PC-3 (cell line): ENCODE results near the gene USO1. TPM values are rescaled to one million over a fixed set of nuclear protein-coding genes. Genes with fewer than 3 reads are reported as not detected.

Source experiments
- ATAC-seq: fragments of 200-7000 bp; cut with Tn5 transposase; 2 replicates; pipeline ENCODE4 v1.9.1; 2020; ENCODE audit warnings: mild to moderate bottlenecking, moderate library complexity
- BruUV-seq: library from RNA; stranded (reverse); fragments of 400-500 nt; replicated peaks from 2 replicates; lab custom pipeline; 2021; lab: Mats Ljungman, UMichigan
- CTCF ChIA-PET: fragments of 300-600 bp; sonication (Branson Sonifier 250); formaldehyde crosslinking; loops from one replicate; lab custom pipeline; 2022; ENCODE audit warnings: antibody characterized with exemption; lab: Charles Lee
- POLR2A ChIA-PET: fragments of 300-600 bp; sonication (Branson Sonifier 250); formaldehyde crosslinking; loops from one replicate; lab custom pipeline; 2022; ENCODE audit warnings: antibody characterized with exemption; ENCODE audit not compliant: unreplicated experiment; lab: Charles Lee
- DNase-seq: peaks from one replicate; pipeline ENCODE4 v3.0.0-alpha.2; 2015
- H2AFZ ChIP-seq: fragments of 300-600 bp; sonication (generic); 2 replicates; pipeline ENCODE4 v1.6.0; 2016; ENCODE audit warnings: antibody characterized with exemption, low read length
- H3F3A ChIP-seq: fragments of 300-600 bp; sonication (generic); one replicate; pipeline ENCODE4 v1.6.0; 2017; ENCODE audit warnings: antibody characterized with exemption, low read length, control low read depth, mild to moderate bottlenecking; ENCODE audit not compliant: unreplicated experiment
- H3K27ac ChIP-seq: fragments of 300-600 bp; sonication (generic); 2 replicates; pipeline ENCODE4 v1.5.1; 2016; ENCODE audit warnings: mild to moderate bottlenecking, low read length
- H3K27me3 ChIP-seq: fragments of 300-600 bp; sonication (generic); 2 replicates; pipeline ENCODE4 v1.6.1; 2016; ENCODE audit warnings: low read length, mixed read lengths
- H3K36me3 ChIP-seq: fragments of 300-600 bp; sonication (generic); 2 replicates; pipeline ENCODE4 v1.6.1; 2016; ENCODE audit warnings: low read depth, mixed run types, low read length, mixed read lengths
- H3K4me1 ChIP-seq: fragments of 300-600 bp; sonication (generic); 2 replicates; pipeline ENCODE4 v1.5.1; 2016; ENCODE audit warnings: low read length; ENCODE audit not compliant: insufficient read depth
- H3K4me2 ChIP-seq: fragments of 300-600 bp; sonication (generic); 2 replicates; pipeline ENCODE4 v1.6.0; 2016; ENCODE audit warnings: low read length
- H3K4me3 ChIP-seq: fragments of 300-600 bp; sonication (generic); 2 replicates; pipeline ENCODE4 v1.5.1; 2016; ENCODE audit warnings: mild to moderate bottlenecking, low read length, mixed read lengths
- H3K79me2 ChIP-seq: fragments of 300-600 bp; sonication (generic); 2 replicates; pipeline ENCODE4 v1.6.1; 2017; ENCODE audit warnings: low read length, mixed read lengths
- H3K9ac ChIP-seq: fragments of 300-600 bp; sonication (generic); 2 replicates; pipeline ENCODE4 v1.6.0; 2016; ENCODE audit warnings: mild to moderate bottlenecking, low read length
- H3K9me2 ChIP-seq: fragments of 300-600 bp; sonication (generic); replicated peaks from 2 replicates; pipeline ENCODE4 v1.6.1; 2016; ENCODE audit warnings: mixed run types, low read length, mixed read lengths
- H3K9me3 ChIP-seq: fragments of 300-600 bp; sonication (generic); 2 replicates; pipeline ENCODE4 v1.6.1; 2016; ENCODE audit warnings: low read length, mixed read lengths
- H4K20me1 ChIP-seq: fragments of 300-600 bp; sonication (generic); 2 replicates; pipeline ENCODE4 v1.6.1; 2016; ENCODE audit warnings: low read length, mixed read lengths
- EZH2 ChIP-seq: fragments of 300-600 bp; sonication (generic); IDR thresholded peaks from one replicate; pipeline ENCODE4 v1.6.1; 2017; ENCODE audit warnings: antibody characterized with exemption, mild to moderate bottlenecking, low read length; ENCODE audit not compliant: unreplicated experiment
- EZH2phosphoT487 ChIP-seq: fragments of 300-600 bp; sonication (generic); IDR thresholded peaks from 2 replicates; pipeline ENCODE4 v1.6.1; 2018; ENCODE audit warnings: mild to moderate bottlenecking, antibody characterized with exemption, low read length, borderline replicate concordance
- intact Hi-C: fragments of 100-400 bp; cut with micrococcal nuclease; formaldehyde crosslinking; loops from 2 replicates; pipeline ENCODE4 v1.9.0; 2023
- total RNA-seq: library from RNA; depleted of rRNA; stranded (reverse); fragments of >200 nt; gene quantifications from 2 replicates; pipeline ENCODE4 v1.2.3, GENCODE V29; 2014
- TF ChIP-seq, protein P1 (sequence below): fragments of 300-600 bp; sonication (generic); conservative IDR thresholded peaks from 2 replicates; pipeline ENCODE4 v1.5.1; 2017; ENCODE audit warnings: antibody characterized with exemption, low read depth, mild to moderate bottlenecking, low read length

Gene USO1
- total RNA-seq, 1 experiment from 2014 or later, result 34.3 TPM

GRCh38 chr4:75831856-75832405, 107.6 kb downstream of the USO1 start:
- ChIA-PET POLR2A (no interaction called here), CTCF (no interaction called here)
- ATAC-seq, result no peak
- intact Hi-C loops, result no loop called here
- Histone ChIP-seq H3K79me2 (no peaks in the 10 kb centered on the region), H3K4me2 (no peak overlapping the region), H3F3A (no peaks in the 10 kb centered on the region), H4K20me1 (no peaks in the 10 kb centered on the region), H3K36me3 (no peaks in the 10 kb centered on the region), H3K27me3 (no peaks in the 10 kb centered on the region), H3K9me2 (no peaks in the 10 kb centered on the region), H3K4me1 (no peaks in the 10 kb centered on the region), H3K27ac (no peak overlapping the region), H2AFZ (no peak overlapping the region), H3K4me3 (no peak overlapping the region), H3K9me3 (no peaks in the 10 kb centered on the region), H3K9ac (no peak overlapping the region)
- no peak for TF ChIP-seq EZH2phosphoT487
- TF ChIP-seq EZH2, result no peak
- no TSS peak for BruUV-seq
- no peak for DNase-seq

DNA sequence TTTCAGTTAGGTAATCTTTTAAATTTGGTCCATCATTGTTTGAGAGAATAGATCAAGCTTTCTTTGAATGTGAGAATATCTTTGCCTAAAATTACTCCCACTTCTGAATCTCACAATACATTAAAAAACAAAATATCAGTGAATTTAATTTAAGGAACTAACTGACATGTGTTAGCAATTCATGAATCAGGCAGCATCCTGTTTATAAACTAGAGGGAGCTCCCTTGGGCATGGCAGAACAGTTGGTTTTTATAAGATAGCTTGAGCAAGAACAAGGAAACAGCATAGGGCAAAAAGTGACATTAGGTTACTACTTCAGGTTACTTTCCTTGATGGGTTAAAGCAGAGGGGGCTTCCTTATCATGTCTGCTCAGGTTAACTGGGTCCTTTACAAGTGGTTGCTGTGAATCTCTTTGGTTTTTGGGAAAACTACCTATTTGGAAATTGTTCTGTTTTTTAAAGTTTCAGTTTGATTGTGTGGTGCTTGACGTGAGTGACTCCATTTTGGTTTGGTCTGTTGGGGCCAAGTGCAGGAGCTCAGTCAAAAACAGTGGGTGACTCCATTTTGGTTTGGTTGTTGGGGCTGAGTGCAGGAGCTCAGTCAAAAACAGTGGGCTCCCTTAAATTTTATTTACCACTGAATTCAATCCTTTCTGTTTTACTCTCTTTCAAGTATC, 109.9 kb downstream of the USO1 start:
- intact Hi-C loops, result no loop called here
- Histone ChIP-seq H3K4me3 (no peak overlapping the region), H3K27ac (no peak overlapping the region), H2AFZ (no peak overlapping the region), H4K20me1 (no peaks in the 10 kb centered on the region), H3K9ac (no peak overlapping the region), H3K9me2 (no peaks in the 10 kb centered on the region), H3K4me1 (no peaks in the 10 kb centered on the region), H3K9me3 (no peaks in the 10 kb centered on the region), H3K79me2 (no peaks in the 10 kb centered on the region), H3F3A (no peaks in the 10 kb centered on the region), H3K27me3 (no peaks in the 10 kb centered on the region), H3K36me3 (no peaks in the 10 kb centered on the region), H3K4me2 (no peak overlapping the region)
- ChIA-PET CTCF (no interaction called here), POLR2A (no interaction called here)
- DNase-seq (no peak), ATAC-seq (no peak)
- TF ChIP-seq EZH2phosphoT487 (no peak), EZH2 (no peak)
- TF ChIP-seq, protein P1, sequence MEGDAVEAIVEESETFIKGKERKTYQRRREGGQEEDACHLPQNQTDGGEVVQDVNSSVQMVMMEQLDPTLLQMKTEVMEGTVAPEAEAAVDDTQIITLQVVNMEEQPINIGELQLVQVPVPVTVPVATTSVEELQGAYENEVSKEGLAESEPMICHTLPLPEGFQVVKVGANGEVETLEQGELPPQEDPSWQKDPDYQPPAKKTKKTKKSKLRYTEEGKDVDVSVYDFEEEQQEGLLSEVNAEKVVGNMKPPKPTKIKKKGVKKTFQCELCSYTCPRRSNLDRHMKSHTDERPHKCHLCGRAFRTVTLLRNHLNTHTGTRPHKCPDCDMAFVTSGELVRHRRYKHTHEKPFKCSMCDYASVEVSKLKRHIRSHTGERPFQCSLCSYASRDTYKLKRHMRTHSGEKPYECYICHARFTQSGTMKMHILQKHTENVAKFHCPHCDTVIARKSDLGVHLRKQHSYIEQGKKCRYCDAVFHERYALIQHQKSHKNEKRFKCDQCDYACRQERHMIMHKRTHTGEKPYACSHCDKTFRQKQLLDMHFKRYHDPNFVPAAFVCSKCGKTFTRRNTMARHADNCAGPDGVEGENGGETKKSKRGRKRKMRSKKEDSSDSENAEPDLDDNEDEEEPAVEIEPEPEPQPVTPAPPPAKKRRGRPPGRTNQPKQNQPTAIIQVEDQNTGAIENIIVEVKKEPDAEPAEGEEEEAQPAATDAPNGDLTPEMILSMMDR, result no peak
- no TSS peak for BruUV-seq

DNA sequence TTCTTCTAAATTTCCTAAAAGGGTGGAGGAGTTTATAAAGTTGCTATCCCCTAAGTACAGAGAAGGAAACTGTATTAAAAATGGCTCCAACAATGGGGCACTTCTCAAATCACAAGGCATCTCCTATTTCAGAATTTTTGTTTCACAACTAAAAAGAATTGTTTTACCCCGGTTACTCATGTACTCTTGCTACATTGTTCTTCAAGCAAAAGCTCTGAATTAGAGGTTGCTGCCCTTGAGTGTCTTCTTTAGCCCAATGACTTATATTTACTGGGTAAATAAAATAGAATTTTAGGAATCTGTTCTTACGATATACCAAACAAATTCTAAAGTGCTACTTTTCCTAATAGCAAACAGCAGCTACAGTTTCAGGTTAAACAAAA, 110.4 kb downstream of the USO1 start:
- CTCF ChIA-PET, result no interaction called here
- no peaks in the 10 kb centered on the region for H3F3A ChIP-seq

More for the DNA sequence above, 110.4 kb downstream of the USO1 start:
- H3K4me3 ChIP-seq, result no peak overlapping the region
- ATAC-seq (no peak), DNase-seq (no peak)
- TF ChIP-seq, protein P1, result no peak
- TF ChIP-seq EZH2 (no peak), EZH2phosphoT487 (no peak)
- H2AFZ ChIP-seq, result no peak overlapping the region
- H3K9me3 ChIP-seq, result no peaks in the 10 kb centered on the region
- no peak overlapping the region for H3K9ac ChIP-seq
- no peak overlapping the region for H3K27ac ChIP-seq
- no TSS peak for BruUV-seq
- H3K4me2 ChIP-seq, result no peak overlapping the region
- intact Hi-C loops, result no loop called here
- no peaks in the 10 kb centered on the region for H3K79me2 ChIP-seq
- no peaks in the 10 kb centered on the region for H3K9me2 ChIP-seq
- POLR2A ChIA-PET, result no interaction called here
- H3K4me1 ChIP-seq, result no peaks in the 10 kb centered on the region
- no peaks in the 10 kb centered on the region for H4K20me1 ChIP-seq
- no peaks in the 10 kb centered on the region for H3K36me3 ChIP-seq
- H3K27me3 ChIP-seq, result no peaks in the 10 kb centered on the region
